ENCODE results near the gene B3GALT6.

Gene B3GALT6

GRCh38 chr1:1231400-1232207 is 433 bp upstream of the B3GALT6 start, which contains the start of gene SDF4:
Gene SDF4, minus strand, starts transcription at chr1:1232001. Its CDS starts 3,229 bp downstream, at chr1:1228772.
- DNase-seq (ENCODE audit: low read depth in 3 of 3) = peak; percentile 93 to 94 (median 93)

GRCh38 chr1:1232796-1233566 is 944 bp downstream of the B3GALT6 start:
- no peak for DNase-seq (ENCODE audit: low read depth in 3 of 3)

GRCh38 chr1:1233567-1233892 is 1.5 kb downstream of the B3GALT6 start:
- no peak for DNase-seq (ENCODE audit: low read depth in 3 of 3)

- DNase-seq (ENCODE audit: low read depth in 3 of 3) = no peak
These were observed 2.3 kb downstream of the B3GALT6 start for GRCh38 chr1:1234180-1234808.

GRCh38 chr1:1235016-1235744 is 3.1 kb downstream of the B3GALT6 start:
- no peak for DNase-seq (ENCODE audit: low read depth in 3 of 3)

- DNase-seq (ENCODE audit: low read depth in 3 of 3) = no peak
These were observed 4.2 kb downstream of the B3GALT6 start for GRCh38 chr1:1236176-1236763.

- DNase-seq (ENCODE audit: low read depth in 3 of 3) = no peak
These were observed 5.2 kb downstream of the B3GALT6 start for GRCh38 chr1:1236945-1237873.

GRCh38 chr1:1237874-1238701 is 6.1 kb downstream of the B3GALT6 start:
- no peak for DNase-seq (ENCODE audit: low read depth in 3 of 3)

- no peak for DNase-seq (ENCODE audit: low read depth in 3 of 3)
These were observed 6.7 kb downstream of the B3GALT6 start for GRCh38 chr1:1238702-1239178.

- DNase-seq (ENCODE audit: low read depth in 3 of 3) = no peak
These were observed 7.2 kb downstream of the B3GALT6 start for GRCh38 chr1:1239227-1239613.

GRCh38 chr1:1239614-1240347 is 7.7 kb downstream of the B3GALT6 start:
- DNase-seq (ENCODE audit: low read depth in 3 of 3) = no peak

- no peak for DNase-seq (ENCODE audit: low read depth in 3 of 3)
These were observed 8.3 kb downstream of the B3GALT6 start for GRCh38 chr1:1240348-1240732.

GRCh38 chr1:1240822-1241587 is 9.0 kb downstream of the B3GALT6 start:
- DNase-seq (ENCODE audit: low read depth in 3 of 3) = no peak

- DNase-seq (ENCODE audit: low read depth in 3 of 3) = no peak
These were observed 9.7 kb downstream of the B3GALT6 start for GRCh38 chr1:1241588-1242219.

GRCh38 chr1:1242461-1243265 is 10.6 kb downstream of the B3GALT6 start:
- DNase-seq (ENCODE audit: low read depth in 3 of 3) = no peak

- no peak for DNase-seq (ENCODE audit: low read depth in 3 of 3)
These were observed 11.2 kb downstream of the B3GALT6 start for GRCh38 chr1:1243266-1243660.

- no peak for DNase-seq (ENCODE audit: low read depth in 3 of 3)
These were observed 11.8 kb downstream of the B3GALT6 start for GRCh38 chr1:1243807-1244191.

All from stimulated activated CD4-positive, alpha-beta T cell treated with anti-CD3 and anti-CD28 coated beads, TNF-alpha, amount 100 ng/mL, for 4 hours (primary cell).